CD14-positive monocyte (primary cell): ENCODE measurements around the gene NOTCH4. TPM values are rescaled to one million over a fixed set of nuclear protein-coding genes. Genes with fewer than 3 reads are reported as not detected.

Experiments
- DNase-seq, 3 donors: peaks; one replicate each; pipeline ENCODE4 v3.0.0-alpha.2; 2011 to 2022
- H2AFZ ChIP-seq: 2 replicates; pipeline ENCODE4 v1.6.0; 2012; ENCODE audit warnings: mild to moderate bottlenecking, low read depth, low read length, inconsistent platforms; ENCODE audit not compliant: insufficient read depth, poor library complexity, severe bottlenecking
- H3K27ac ChIP-seq, 2 donors: 1 replicate in 1 of 2; 2 replicates in 1 of 2; pipeline ENCODE4 v1.5.1; 2012 to 2013; ENCODE audit warnings: low read length in 2 of 2, control low read depth in 1 of 2, inconsistent platforms in 1 of 2, low read depth in 1 of 2, mild to moderate bottlenecking in 1 of 2
- H3K27me3 ChIP-seq, 2 donors: one replicate each; pipeline versions ENCODE4 v1.6.0 to v1.6.1; 2011 to 2013; ENCODE audit warnings: low read length in 2 of 2; ENCODE audit not compliant: control insufficient read depth in 2 of 2, insufficient read depth in 2 of 2
- H3K36me3 ChIP-seq, 2 donors: replicated peaks in 1 of 2; 1 replicate in 1 of 2; 2 replicates in 1 of 2; pipeline versions ENCODE4 v1.5.1 to v1.6.1; 2012 to 2013; ENCODE audit warnings: low read length in 2 of 2, control low read depth in 1 of 2, inconsistent platforms in 1 of 2, mild to moderate bottlenecking in 1 of 2; ENCODE audit not compliant: insufficient read depth in 2 of 2, control insufficient read depth in 1 of 2
- H3K4me1 ChIP-seq, 2 donors: 1 replicate in 1 of 2; 2 replicates in 1 of 2; pipeline versions ENCODE4 v1.5.1 to v1.6.1; 2012 to 2013; ENCODE audit warnings: low read length in 2 of 2, control low read depth in 1 of 2, inconsistent platforms in 1 of 2, mild to moderate bottlenecking in 1 of 2, moderate library complexity in 1 of 2; ENCODE audit not compliant: insufficient read depth in 2 of 2, control insufficient read depth in 1 of 2
- H3K4me2 ChIP-seq: replicated peaks from 2 replicates; pipeline ENCODE3; 2012; ENCODE audit warnings: low read length, moderate library complexity, mild to moderate bottlenecking; ENCODE audit not compliant: poor library complexity, severe bottlenecking; ENCODE audit errors: extremely low read depth
- H3K4me3 ChIP-seq, 3 experiments: fragments of 200-600 bp in 1 of 3; sonication (generic) in 1 of 3; replicated peaks in 1 of 3; 1 replicate in 2 of 3; 2 replicates in 1 of 3; pipeline ENCODE4 v1.5.1; 2011 to 2013; ENCODE audit warnings: low read length in 3 of 3, mild to moderate bottlenecking in 3 of 3, control low read depth in 2 of 3, low read depth in 2 of 3, inconsistent platforms in 1 of 3, moderate library complexity in 1 of 3
- H3K79me2 ChIP-seq: 2 replicates; pipeline ENCODE4 v1.6.0; 2012; ENCODE audit warnings: mild to moderate bottlenecking, control low read depth, inconsistent platforms, low read length, moderate library complexity; ENCODE audit not compliant: insufficient read depth
- H3K9ac ChIP-seq: 2 replicates; pipeline ENCODE4 v1.6.0; 2017; ENCODE audit warnings: low read length, mild to moderate bottlenecking; ENCODE audit not compliant: insufficient read depth, poor library complexity, severe bottlenecking
- H3K9me3 ChIP-seq, 2 donors: replicated peaks in 1 of 2; 1 replicate in 1 of 2; 2 replicates in 1 of 2; pipeline versions ENCODE4 v1.5.1 to v1.6.1; 2012 to 2013; ENCODE audit warnings: low read length in 2 of 2, control low read depth in 1 of 2; ENCODE audit not compliant: control insufficient read depth in 1 of 2, insufficient read depth in 1 of 2
- H4K20me1 ChIP-seq: 2 replicates; pipeline ENCODE4 v1.6.0; 2012; ENCODE audit warnings: mild to moderate bottlenecking, low read length, control low read depth, moderate library complexity; ENCODE audit not compliant: insufficient read depth
- H3K27ac Mint-ChIP-seq, 7 donors: one replicate each; pipeline ENCODE4 v1.8.0; 2020; ENCODE audit warnings: mild to moderate bottlenecking in 7 of 7, mixed read lengths in 7 of 7, moderate library complexity in 6 of 7, inconsistent platforms in 2 of 7
- H3K27me3 Mint-ChIP-seq, 3 donors: one replicate each; pipeline ENCODE4 v1.8.0; 2021 to 2022; ENCODE audit warnings: low read depth in 3 of 3, mild to moderate bottlenecking in 3 of 3, mixed read lengths in 3 of 3, moderate library complexity in 3 of 3, inconsistent platforms in 1 of 3
- H3K36me3 Mint-ChIP-seq, 2 donors: one replicate each; pipeline ENCODE4 v1.8.0; 2020; ENCODE audit warnings: mixed read lengths in 2 of 2, inconsistent platforms in 1 of 2, mild to moderate bottlenecking in 1 of 2
- H3K4me1 Mint-ChIP-seq: one replicate; pipeline ENCODE4 v1.8.0; 2020; ENCODE audit warnings: mild to moderate bottlenecking, mixed read lengths
- H3K4me3 Mint-ChIP-seq, 2 donors: one replicate each; pipeline ENCODE4 v1.8.0; 2020; ENCODE audit warnings: mild to moderate bottlenecking in 2 of 2, mixed read lengths in 2 of 2, moderate library complexity in 1 of 2
- H3K9me3 Mint-ChIP-seq, 7 donors: one replicate each; pipeline ENCODE4 v1.8.0; 2020 to 2022; ENCODE audit warnings: mixed read lengths in 7 of 7, mild to moderate bottlenecking in 6 of 7, moderate library complexity in 6 of 7, inconsistent platforms in 2 of 7
- WGBS: methylation state at CpG from one replicate; pipeline ENCODE4 v1.1.5; 2013; ENCODE audit warnings: missing lambda C conversion rate; ENCODE audit not compliant: insufficient coverage; 5-methylcytosine and 5-hydroxymethylcytosine counted together
- intact Hi-C, 2 donors: fragments of 100-400 bp; cut with micrococcal nuclease; formaldehyde crosslinking; loops; one replicate each; pipeline versions ENCODE4 v1.15.0 to v1.15.1; 2023
- polyA plus RNA-seq, 3 donors: library from polyadenylated mRNA; depleted of rRNA in 1 of 3; unstranded in 2 of 3; stranded (reverse) in 1 of 3; fragments of 300-500 nt in 2 of 3; fragments of >200 nt in 1 of 3; fragmentation: Illumina TruSeq in 2 of 3; gene quantifications; 1 replicate in 2 of 3; 2 replicates in 1 of 3; pipeline ENCODE4 v1.2.3, GENCODE V29; 2012 to 2021
- TF ChIP-seq, protein P1 (sequence below): fragments of 200-600 bp; IDR thresholded peaks from one replicate; pipeline ENCODE4 v1.8.0; 2022; ENCODE audit warnings: antibody characterized with exemption, mild to moderate bottlenecking

Gene NOTCH4
- polyA plus RNA-seq, 3 donors: 5.2 to 8.1 (median 6.1) TPM

- peak overlapping the region in 4 of 7 donors; percentile 30 to 57 (median 44) for H3K27ac Mint-ChIP-seq
- H3K4me1 ChIP-seq: peaks cover 33 to 43% of the 10 kb centered on the region in 2 donors
- peaks cover 26 to 31% of the 10 kb centered on the region in 2 donors for H3K36me3 Mint-ChIP-seq
- intact Hi-C loops: no loop called here
- peaks cover 27 to 32% of the 10 kb centered on the region in 2 donors for H3K36me3 ChIP-seq
- H3K4me1 Mint-ChIP-seq: peaks cover 44% of the 10 kb centered on the region
- peaks cover 24% of the 10 kb centered on the region for H3K79me2 ChIP-seq
- H3K4me2 ChIP-seq: no peak overlapping the region
- H3K9me3 Mint-ChIP-seq: no peaks in the 10 kb centered on the region
- no peaks in the 10 kb centered on the region for H4K20me1 ChIP-seq
- no peak overlapping the region for H3K27ac ChIP-seq
- H3K9me3 ChIP-seq: no peaks in the 10 kb centered on the region
- TF ChIP-seq, protein P1, sequence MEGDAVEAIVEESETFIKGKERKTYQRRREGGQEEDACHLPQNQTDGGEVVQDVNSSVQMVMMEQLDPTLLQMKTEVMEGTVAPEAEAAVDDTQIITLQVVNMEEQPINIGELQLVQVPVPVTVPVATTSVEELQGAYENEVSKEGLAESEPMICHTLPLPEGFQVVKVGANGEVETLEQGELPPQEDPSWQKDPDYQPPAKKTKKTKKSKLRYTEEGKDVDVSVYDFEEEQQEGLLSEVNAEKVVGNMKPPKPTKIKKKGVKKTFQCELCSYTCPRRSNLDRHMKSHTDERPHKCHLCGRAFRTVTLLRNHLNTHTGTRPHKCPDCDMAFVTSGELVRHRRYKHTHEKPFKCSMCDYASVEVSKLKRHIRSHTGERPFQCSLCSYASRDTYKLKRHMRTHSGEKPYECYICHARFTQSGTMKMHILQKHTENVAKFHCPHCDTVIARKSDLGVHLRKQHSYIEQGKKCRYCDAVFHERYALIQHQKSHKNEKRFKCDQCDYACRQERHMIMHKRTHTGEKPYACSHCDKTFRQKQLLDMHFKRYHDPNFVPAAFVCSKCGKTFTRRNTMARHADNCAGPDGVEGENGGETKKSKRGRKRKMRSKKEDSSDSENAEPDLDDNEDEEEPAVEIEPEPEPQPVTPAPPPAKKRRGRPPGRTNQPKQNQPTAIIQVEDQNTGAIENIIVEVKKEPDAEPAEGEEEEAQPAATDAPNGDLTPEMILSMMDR: no peak
- no peak overlapping the region for H2AFZ ChIP-seq
- H3K27me3 Mint-ChIP-seq: peaks cover 0 to 2% (median 1%) of the 10 kb centered on the region in 3 donors
- DNase-seq: no peak
- H3K4me3 Mint-ChIP-seq: no peak overlapping the region
- no peak overlapping the region for H3K9ac ChIP-seq
- no peak overlapping the region for H3K4me3 ChIP-seq
- 43% methylated on average over 3 of the region's 4 CpGs for WGBS
- no peaks in the 10 kb centered on the region for H3K27me3 ChIP-seq
Measured at GRCh38 chr6:32173051-32173727, 50.7 kb downstream of the NOTCH4 start.

DNA sequence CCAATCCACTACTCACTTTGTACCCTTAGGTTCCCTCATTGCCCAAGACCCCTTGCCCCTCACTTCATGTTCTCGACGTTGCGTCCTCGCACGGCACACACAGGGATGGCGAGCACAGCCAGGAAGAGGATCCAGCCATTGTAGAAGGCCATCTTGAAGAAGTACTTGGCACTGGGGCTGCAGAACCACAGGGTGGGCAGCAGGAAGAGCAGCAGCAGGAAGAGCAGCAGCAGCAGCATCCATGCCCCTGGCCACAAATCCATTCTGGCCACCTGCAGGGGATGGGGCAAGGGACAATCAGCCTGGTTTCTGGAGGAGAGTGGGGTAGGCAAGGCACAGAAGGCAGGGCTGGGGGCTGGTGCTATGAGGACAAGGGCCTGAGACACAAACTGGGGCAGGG is 52.6 kb downstream of the NOTCH4 start:
- Mint-ChIP-seq H3K4me3 (no peak overlapping the region), H3K9me3 (no peaks in the 10 kb centered on the region), H3K27me3 (peaks cover 0 to 2% (median 0%) of the 10 kb centered on the region in 3 donors), H3K27ac (peak overlapping the region in 3 of 7 donors; percentile 26 to 60 (median 31)), H3K4me1 (peaks cover 30% of the 10 kb centered on the region), H3K36me3 (peaks cover 32 to 38% of the 10 kb centered on the region in 2 donors)
- no peaks in the 10 kb centered on the region for H3K9me3 ChIP-seq
- no peak overlapping the region for H3K4me3 ChIP-seq
- no peak overlapping the region for H3K9ac ChIP-seq
- WGBS: 100% methylated on average over 6 of the region's 6 CpGs
- H4K20me1 ChIP-seq: no peaks in the 10 kb centered on the region
- no peak for DNase-seq
- peaks cover 27 to 32% of the 10 kb centered on the region in 2 donors for H3K36me3 ChIP-seq
- H3K4me1 ChIP-seq: peaks cover 20 to 28% of the 10 kb centered on the region in 2 donors
- TF ChIP-seq, protein P1: no peak
- peaks cover 19% of the 10 kb centered on the region for H3K79me2 ChIP-seq
- H3K27ac ChIP-seq: no peak overlapping the region
- no peak overlapping the region for H3K4me2 ChIP-seq
- intact Hi-C loops: no loop called here
- no peak overlapping the region for H2AFZ ChIP-seq
- H3K27me3 ChIP-seq: no peaks in the 10 kb centered on the region
